ENCODE results near the gene B3GALT5.

The B3GALT5 gene

GRCh38 chr21:39610703-39611102, 2.0 kb upstream of the B3GALT5 start:
- DNase-seq: no peak

DNA sequence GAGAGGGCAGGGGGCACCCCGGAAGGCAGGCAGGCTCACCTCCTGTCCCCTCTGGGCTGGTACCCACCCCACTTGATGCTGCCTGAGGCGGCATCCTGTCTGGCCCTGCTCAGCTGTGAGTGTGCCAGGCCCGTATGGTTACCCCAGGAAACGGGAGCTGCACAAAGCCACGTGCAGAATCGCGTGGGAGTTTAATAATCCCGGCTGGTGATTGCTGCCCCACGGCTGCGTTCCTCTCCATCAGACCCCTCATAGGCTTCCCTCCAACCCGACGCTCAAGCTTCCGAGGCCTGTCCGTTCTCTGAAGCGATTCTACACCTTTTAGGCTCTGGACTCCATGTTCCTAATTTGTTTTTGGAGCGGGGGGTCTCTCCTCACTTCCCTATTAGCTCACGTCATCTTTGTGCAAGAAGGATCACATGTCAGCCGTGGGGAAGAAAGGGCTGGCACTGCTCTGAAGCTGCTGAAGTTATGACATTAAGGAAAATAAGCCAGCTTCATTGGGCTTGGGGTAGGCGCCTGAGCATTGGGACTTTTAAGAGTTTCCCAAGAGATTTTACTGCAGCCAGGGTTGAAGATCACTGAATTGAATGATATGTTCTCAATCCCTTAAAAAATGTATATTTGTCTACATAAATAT, 1.1 kb upstream of the B3GALT5 start:
- no peak for DNase-seq

DNA sequence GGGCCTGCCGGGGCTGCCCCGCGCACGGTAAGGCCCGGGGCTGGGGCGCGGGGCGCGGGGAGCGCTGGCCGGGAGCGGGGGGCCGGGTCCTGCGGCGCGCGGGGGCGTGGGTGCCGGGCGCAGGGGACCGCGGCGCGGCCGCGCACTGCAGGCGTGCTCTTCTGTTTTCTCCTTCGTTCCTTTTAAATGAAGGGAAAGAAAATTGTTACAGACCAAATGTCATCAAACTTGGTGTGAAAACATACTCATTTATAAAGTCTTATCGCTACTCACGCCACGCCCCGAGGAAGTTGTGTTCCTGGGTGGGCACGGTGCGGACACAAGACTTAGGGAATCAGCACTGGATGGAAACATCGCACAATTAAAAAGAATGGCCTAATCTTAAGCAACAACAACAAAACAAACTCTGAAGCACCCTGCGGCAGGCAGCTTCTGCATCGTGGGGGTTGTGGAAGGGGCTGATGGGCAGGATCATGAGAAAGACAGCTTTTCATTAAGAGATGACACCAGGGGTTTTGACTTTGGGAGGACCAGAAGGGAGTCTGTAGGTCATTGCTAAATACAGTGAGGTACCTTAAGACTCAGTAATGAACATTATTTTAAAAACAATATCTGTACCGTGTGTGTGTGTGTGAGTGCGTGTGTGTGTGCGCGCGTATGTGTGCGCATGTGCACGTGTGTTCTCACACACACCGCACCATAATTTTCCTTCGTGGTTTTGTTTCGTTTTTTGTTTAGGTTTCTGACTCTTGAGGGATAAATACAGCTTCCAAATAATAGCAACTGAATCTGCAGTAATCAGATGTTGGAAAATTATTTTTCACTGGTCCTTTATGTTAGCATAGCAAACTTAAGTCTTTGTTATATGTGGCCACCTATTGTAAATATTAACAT, 548 bp downstream of the B3GALT5 start:
- DNase-seq: no peak

DNA sequence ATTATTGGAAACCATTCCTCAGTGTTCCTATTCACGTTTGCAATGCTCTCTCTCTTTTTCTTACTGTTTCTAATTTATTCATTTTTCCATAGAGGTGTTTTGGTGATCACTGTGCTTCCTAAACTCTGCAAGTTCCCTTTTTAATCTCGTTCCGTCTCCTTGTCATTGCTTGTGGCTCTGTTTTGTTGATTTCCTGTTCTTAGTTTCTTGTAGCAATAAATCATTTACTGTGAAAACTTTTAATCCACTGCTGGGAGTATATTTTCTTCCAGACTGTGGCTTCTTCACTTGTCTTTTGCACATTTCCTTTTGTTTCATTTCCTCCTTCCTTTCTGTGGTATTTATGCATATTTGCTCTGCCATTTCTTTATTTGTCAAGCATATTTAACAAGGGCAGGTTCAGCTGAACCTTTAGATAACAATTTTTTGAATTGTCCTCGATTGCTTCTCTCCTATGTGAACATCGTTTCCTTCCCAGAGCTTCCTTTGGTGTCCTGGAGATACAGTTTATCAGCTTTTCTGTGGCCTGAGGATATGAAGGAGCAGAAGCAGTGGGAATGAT, 3.6 kb downstream of the B3GALT5 start:
- DNase-seq: no peak

DNA sequence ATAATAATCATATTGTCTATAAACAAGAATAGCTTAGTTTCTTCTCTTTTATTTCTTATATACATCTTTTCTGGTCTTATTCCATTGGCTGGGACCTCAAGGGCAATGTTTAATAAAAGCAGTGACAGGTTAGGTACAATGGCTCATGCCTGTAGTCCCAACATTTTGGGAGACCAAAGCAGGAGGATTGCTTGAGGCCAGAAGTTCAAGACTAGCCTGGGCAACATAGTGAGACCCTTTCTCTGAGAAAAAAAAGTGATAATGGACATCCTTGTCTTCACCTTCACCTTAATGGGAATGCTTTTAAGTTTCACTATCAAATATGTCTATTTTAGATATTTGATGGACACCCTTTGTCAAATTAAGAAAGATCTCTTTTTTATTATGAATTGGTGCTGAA, 8.1 kb downstream of the B3GALT5 start:
- DNase-seq: no peak

GRCh38 chr21:39625211-39625895, 12.6 kb downstream of the B3GALT5 start:
- no peak for DNase-seq

- DNase-seq: no peak
Observed at GRCh38 chr21:39628385-39628784, 15.6 kb downstream of the B3GALT5 start.

DNA sequence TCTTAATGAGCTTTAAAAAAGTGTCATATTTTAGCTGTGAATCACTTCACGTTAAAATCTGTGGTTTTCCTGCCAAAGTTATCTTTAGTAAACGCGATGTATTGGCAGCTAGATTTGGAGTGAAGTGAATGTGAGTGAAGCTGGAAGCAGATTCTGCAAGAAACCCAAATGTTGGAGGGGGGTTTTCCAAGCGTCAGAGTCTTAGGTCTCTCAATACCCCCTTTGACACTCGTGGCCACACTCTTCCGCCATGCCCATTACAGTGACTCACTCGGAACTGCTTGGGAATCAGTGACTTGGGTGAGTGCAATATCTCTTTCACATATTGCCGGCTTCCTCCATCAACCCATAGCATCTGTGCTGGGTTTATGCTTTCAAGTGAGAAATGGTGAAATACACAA, 17.5 kb downstream of the B3GALT5 start:
- DNase-seq: no peak

DNA sequence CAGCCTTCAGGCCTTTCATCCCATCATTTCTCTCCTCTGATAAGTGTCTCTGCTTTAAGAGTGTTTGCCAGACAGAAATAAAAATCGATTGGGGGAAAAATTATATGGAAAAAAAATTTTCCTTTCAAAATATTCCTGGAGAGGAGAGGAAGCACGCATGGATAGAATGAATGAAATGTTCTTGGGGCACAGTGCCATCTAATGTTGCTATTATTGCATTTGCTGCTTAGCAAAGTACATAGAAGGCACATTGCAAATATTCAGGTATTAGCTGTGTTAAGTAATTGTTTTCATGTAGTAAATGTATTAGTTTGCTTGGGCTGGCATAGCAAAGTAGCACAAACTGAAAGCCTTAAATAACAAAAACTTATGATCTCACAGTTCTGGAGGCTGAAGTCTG, 18.1 kb downstream of the B3GALT5 start:
- no peak for DNase-seq

DNA sequence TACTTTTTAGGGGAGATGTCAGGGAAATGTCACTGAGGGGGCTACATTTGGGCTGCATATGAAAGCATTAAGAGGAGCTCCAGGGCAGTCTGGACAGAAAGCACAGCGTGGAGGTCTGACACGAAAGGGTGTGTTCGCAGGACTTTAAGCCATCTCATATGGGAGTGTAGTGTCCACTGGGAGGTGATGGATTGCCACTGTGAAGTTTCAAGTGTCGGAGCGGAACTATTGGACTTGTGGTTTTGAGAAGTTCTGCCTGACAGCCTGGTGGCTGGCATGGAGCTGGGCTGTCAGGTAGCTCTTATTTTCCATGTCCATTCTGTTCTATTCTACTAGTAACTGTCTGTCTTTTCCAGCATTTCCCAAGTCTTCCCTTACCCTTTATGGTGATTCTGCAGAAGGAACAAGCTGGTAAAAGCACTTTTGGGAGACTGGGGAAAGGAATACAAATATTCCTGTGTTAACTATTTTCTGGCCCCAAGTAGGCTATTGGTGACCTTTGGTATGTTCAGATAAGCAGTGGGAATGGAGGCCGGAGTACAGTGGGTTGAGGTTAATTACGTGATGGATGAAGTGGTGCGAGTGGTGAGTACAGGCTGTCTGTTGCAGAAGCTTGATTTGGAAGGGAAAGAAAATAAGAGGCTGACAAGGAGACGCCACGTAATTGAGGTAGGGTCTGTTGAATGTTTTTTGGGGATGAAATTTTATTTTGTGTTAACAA, 19.3 kb downstream of the B3GALT5 start:
- no peak for DNase-seq

DNA sequence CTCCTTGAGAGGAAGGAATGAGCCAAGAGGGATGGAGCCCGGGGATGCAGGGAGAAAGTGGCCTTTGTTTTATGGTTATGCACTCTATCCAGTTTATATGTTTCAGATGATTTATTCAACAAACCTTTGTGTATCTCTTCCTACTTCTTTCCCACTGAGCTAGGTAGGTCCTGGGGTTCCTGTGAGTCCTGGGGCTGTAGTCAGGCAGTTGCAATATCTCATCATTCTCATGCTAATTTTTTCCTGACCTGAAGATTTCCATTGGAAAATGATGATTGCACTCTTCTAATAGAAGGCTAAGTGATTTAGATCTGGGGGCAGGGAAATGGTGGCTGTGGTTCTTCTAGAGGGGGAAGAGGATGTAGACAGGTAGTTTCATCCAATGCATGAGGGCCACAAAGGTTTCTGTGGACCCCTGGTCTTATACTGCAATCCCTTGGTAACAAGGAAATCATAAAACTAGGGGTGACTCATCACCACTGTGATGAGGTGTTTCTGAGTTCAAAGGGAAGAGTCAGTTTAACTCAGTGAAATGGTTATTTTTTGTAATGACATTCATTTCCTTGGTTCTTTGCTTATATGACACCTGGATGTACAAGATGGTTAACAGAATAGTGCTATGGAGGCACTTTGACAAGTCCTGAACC, 20.2 kb downstream of the B3GALT5 start:
- no peak for DNase-seq

DNA sequence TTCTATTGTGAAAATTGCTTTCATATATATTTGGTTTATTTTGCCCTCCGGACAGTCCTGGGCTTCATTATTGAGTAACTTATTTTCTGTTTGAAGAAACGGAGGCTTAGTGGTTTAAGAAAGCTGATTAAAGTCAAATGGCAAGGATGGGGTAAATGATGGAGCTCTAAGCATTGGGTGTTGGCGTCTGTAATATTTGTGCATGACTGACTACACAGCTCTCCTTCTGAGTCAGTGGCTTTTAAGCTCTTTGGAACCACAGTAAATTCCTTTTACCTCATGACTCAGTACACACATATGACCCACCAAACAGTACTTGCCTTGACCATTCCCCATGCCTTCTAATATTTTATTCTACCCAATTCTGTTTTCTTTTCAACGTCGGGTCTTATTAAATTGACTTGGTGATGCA, 21.0 kb downstream of the B3GALT5 start:
- no peak for DNase-seq

GRCh38 chr21:39634507-39634906, 21.8 kb downstream of the B3GALT5 start:
- no peak for DNase-seq

GRCh38 chr21:39637197-39637970, 24.6 kb downstream of the B3GALT5 start:
- no peak for DNase-seq

GRCh38 chr21:39637971-39638240, 25.2 kb downstream of the B3GALT5 start:
- DNase-seq: no peak

DNA sequence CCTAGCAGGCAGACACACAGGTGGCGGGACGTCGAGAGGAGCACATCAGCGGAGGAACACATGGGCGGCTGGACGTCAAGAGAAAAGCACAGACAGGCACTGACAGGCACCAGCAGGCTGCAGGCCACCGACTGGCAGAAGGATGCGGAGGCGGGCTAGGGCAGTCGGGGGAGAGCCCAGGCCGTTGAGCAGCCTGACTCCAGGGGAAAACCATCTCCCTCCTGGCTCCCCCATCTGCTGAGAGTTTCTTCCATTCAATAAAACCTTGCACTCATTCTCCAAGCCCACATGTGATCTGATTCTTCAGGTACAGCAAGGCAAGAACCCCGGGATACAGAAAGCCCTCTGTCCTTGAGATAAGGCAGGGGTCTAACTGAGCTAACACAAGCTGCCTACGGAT, 25.5 kb downstream of the B3GALT5 start:
- DNase-seq: no peak

- DNase-seq: no peak
Observed at GRCh38 chr21:39640754-39641153, 28.0 kb downstream of the B3GALT5 start.

DNA sequence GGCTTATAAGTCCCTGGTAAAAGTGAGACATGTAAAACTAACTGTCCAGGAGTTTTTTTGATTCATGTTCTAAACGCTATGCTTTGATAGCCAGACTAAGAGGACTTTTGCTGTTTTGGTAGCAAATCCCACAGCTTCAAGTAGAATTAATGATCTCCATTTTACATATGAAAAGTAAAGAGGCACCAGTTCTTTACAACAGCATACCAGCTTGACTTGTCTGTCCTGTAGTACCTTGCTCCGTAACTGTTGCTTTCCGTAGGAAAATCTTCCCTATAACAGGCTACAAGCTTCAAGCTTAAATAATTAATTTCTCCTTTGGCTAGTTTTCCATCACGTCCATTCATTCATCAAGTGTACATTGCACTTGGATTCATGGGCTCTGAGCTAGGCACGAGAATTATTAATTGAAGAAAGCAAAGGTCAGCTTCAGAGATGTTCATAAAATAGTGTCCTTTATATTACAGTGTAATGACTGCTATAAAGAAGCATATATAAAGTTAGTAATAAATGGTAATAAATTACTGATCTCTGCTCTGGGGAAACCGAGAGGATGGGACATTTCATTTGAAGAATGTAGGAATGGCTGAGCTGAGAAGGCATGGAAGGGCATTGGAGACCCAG, 29.2 kb downstream of the B3GALT5 start:
- no peak for DNase-seq

DNA sequence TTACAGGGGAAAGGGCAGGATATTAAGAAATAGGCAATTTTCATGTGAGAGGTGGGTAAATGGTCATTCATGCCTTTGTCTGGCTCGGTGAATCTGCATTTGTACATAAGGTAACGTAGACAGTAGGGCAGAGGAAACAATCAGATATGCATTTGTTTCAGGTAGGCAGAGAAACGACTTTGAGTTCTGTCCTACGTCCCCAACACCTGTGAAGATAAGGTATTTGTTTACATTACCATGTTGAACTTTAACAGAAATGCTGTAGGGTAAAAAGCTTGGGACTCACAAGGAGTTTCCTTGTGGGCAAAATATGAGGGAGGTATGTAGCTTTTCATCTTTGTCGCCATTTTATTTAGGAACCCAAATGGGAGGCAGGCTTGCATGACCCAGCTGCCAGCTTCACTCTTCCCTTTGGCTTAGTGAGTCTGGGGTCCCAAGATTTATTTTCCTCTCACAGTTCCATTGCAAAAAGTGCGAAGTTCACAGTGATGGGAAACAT, 31.4 kb downstream of the B3GALT5 start:
- DNase-seq: no peak

DNA sequence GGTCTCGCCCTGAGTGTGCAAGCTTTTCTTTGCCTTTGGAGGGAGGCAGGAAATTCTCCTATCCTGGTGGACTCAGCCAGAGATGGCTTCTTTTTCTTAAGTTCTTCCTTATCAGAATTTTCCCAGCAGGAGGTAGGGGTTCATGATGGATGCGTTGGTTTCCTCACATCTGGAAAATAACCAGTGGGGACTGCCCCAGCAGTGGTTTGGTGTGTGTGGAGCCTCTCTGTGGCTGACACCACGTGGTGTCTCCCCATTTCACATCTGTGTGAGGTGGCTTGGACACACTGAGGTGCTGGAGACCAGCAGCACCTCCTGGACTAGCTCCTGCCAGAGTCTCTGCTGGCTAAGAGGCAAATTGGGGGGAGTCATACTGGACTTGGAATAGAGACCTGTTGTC, 32.6 kb downstream of the B3GALT5 start:
- no peak for DNase-seq

- no peak for DNase-seq
Observed at GRCh38 chr21:39647476-39647875, 34.7 kb downstream of the B3GALT5 start.
